H4 (cell line): Measurements from ENCODE around the gene RNASE7. TPM values are rescaled to one million over a fixed set of nuclear protein-coding genes. Genes with fewer than 3 reads are reported as not detected.

ENCODE experiments used
- DNase-seq: peaks from one replicate; pipeline ENCODE4 v3.0.0-alpha.2; 2015; ENCODE audit warnings: low spot score
- total RNA-seq: library from RNA; depleted of rRNA; stranded (reverse); fragments of >200 nt; shearing (Covaris generic); gene quantifications from 2 replicates; pipeline ENCODE4 v1.2.3, GENCODE V29; 2014; rRNA removed

RNASE7 gene
- total RNA-seq, 1 experiment from 2014 or later, result not detected

DNA sequence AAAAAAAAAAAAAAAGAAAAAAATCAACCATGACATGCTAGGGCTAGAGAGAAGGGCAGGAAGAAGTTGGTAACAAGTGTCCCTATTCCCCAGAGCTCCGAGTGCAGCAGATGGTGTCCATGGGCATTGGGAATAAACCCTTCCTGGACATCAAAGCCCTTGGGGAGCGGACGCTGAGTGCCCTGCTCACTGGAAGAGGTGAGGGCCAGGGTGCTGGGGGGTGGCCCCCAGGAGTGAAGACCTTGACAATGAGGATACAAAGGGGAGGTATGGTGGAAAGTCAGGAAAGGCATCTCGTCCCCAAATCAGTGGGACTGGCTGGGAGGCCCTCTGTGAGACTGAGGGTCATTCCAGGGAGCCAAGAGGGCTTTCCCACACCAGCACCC is 44.7 kb downstream of the RNASE7 start:
- DNase-seq, result no peak

DNA sequence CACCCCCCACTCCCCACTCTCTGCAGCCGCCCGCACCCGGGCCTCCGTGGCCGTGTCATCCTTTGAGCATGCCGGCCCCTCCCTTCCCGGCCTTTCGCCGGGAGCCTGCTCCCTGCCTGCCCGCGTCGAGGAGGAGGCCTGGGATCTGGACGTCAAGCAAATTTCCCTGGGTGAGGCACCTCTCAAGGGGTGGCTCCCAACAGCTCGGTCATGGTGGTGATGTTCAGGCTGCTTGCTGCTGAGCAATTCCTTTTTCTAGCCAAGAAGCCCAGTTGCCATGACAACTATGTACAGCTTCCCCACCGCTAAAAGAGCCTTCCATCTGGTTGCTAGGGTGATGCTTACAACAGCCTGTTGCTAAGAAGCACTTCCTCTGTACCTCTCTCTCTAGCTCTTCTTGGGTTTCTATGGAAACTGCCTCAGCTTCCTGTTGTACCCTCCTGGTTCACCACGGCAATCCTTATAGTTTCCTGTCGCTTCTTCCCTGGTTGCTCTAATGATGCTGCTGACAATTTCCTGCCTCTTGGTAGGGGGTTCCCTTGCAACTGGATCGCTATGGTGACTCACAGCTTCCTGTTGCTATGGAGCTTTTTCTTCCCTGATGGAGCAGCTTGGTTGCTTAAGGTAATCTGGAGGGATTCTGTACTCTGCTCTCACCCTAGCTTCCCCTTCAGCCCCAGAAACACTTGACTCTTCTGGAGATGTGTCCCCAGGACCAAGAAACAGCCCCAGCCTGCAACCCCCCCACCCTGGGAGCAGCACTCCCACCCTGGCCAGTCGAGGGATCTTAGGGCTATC is 45.3 kb downstream of the RNASE7 start:
- DNase-seq, result peak; percentile 47

DNA sequence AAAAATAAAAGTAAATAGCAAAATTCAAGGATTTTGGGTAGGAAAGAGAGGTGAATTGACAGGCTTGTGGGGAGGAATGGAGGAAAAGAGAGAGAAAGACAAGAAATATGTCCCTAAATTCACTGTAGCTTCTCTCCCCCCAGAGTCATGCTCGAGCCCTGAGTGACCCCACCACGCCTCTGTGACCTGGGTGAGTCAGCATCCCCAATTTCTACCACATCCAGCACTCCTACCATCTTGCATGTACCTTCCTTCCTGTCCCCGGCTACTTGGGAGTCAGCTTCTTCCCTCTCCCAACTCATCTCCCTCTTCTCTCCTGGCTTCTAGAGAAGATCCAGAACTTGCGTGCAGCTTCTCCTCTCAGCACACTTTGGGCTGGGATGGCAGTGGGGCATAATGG is 46.5 kb downstream of the RNASE7 start:
- no peak for DNase-seq

DNA sequence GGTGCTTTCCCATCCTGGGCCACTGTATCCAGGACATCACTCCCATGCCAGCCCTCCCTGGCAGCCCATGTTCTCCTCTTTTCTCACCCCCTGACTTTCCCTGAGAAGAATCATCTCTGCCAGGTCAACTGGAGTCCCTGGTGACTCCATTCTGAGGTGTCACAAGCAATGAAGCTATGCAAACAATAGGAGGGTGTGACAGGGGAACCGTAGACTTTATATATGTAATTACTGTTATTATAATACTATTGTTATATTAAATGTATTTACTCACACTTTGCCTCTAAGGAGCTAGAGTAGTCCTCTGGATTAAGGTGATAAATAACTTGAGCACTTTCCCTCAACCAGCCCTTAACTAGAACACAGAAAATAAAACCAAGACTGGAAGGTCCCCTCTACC is 47.1 kb downstream of the RNASE7 start:
- no peak for DNase-seq

DNA sequence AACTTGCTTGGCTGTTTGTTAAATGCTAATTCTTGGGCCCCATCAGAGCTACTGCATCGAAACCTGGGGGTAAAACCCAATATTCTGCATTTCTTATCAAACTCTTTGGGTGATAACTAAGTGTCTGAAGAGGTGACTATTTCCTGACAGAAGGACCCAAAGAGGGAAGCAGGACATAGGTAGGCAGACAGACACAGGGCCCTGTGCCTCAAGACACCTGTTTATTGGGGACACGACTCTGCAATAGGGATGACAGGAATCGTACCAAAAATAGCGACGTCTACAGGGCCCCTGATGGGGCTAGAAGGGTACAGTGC is 47.7 kb downstream of the RNASE7 start:
- DNase-seq, result no peak

DNA sequence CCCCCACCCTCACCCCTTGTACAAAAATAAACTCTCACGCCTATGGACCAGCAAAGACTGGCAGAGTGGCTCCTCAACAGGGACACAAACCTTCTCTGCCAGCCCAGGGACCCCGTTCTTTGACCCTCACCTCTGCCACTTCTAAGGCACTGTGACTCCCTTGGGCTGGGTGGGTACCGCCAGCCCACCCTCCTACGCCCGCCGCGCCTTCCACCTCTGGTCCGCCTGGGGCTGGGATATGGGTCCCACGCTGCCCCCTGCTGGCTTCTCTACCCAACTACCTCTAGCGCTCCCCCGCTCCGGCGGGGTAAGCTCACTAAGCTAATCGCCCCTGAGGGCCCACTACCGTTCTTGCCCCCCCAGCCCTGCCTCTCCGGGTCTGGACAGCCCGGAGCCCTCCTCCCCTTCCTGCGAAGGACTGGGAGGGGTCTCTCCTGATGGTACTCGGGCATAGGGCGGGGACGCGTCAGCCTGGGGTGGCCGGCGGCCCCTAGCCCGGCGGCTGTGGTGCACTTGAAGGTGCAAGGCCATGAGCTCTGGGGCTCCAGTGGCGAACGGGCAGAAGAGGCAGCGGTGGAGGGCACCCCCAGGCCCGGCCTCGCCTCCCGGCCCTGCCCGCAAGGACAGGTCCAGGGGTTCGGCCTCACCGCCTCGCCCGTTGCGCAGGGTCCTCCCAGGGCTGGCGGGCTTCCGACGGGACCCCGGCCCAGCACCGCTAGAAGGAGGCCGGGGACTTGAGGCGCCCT is 48.2 kb downstream of the RNASE7 start:
- no peak for DNase-seq

DNA sequence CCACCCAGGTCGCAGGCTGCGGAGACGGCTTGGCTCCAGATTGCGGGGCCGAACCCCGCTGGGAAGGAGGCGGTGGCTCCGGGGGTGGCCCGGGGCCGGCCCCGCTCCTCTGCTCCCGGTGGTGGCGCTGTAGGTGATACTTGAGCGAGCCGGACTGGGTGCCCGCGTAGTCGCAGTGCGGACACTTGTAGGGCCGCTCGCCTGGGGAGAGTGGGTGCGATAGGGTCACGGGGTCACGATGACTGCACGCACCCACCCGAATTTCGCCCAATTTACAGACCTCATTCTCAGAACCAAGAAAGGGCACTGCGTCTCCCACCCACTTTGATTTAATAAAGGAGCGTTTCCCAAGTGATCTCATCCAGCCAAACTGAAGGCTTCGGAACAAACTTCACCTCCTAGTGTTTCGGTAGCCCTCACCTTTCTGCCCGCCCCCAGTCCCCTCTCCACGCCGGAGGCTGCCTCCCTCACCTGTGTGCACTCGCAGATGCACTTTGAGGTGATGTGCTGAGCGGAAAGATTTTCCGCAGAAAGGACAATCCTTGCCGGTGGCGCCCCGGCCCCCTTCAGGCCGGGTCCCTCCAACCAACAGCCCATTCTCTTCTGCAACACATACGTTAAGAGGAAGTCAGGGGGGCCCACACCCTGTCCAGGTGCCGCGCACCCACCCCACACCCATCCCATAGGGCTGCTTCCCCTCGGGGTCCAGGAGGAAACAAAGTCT is 48.9 kb downstream of the RNASE7 start:
- no peak for DNase-seq

DNA sequence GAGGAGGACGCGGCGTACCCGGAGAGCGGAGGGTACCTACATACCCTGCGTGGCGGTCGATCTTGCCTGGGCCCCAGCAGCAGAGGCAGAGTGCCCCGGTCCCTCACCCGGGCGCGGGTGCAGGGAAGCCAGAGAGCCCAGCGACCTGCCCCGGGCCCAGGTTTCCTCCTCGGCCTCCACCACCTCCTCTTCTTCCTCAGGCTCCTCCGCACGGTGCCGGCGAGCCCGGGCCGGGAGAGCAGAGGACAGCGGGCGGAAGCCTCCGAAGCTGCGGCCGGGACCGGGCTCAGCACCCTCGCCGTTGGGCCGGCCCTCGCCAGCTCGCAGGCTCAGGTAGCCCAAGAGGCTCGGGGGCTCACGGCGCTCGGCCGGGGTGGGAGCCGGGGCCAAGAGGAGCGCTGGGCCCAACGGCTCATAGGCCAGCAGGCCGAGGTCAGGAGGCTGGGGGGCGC is 49.7 kb downstream of the RNASE7 start:
- DNase-seq, result no peak

DNA sequence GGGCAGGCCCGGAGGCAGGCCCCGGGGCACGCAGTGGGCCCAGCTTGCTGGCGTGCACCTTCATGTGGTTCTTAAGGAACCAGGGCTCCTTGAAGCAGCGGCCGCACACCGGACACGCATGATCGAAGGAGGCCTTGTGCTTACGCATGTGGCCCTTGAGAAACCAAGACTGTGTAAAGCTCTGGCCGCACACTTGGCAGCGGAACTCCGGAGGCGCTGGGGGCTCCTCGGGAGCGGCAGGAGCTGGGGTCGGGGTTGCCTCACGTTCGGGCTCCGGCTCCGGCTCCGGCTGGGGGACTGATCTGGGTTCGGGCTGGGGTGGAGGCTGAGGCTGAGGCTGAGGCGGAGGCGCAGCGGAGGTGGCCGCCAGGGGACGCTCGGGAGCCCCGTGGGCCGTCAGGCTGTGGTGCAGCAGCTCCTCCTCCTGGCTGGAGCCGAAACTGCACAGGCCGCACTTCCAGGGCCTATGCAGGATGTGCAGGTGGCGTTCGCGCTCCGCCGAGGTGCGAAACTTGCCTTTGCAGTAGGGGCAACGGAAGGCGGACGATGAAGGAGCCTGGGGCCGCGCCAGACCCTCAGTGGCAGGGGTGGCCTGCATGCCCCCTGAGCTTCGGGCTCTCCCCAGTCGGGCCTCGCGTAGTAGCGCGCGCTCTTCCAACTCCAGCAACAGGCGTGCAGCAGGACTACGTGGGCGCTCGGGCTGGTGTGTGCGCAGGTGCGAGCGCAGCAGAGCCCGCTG is 50.3 kb downstream of the RNASE7 start:
- DNase-seq, result peak; percentile 58

DNA sequence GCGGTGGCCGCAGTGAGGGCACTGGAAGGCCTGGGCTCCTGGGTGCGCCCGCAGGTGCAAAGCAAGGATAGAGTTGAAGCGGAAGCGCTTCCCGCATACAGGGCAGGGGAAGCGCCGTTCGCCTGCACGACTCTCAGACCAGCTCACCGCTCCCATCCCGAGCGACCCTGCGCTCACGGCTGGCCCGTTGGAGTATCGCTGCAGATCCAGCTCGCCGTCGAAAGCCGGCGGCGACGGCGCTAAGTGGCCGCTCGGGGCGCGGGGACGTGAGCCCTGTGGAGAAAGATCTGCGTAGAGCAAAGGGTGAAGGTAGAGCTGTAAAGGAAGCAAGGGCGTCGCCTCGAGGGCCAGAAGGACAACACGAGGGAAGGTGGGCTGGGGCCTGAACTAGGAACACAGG is 50.9 kb downstream of the RNASE7 start:
- DNase-seq, result no peak

Other genes starting within 250 kb of the RNASE7 start
- 2.1 and 9.4 TPM in 2 replicates for gene RNASE1, start 239.5 kb upstream of the RNASE7 start, total RNA-seq
- gene RNASE3, start 151.0 kb upstream of the RNASE7 start, total RNA-seq, result not detected in 2 replicates
- gene RNASE2, start 86.9 kb upstream of the RNASE7 start, total RNA-seq, result not detected in 2 replicates
- 60.2 and 64.0 TPM in 2 replicates for gene METTL17, start 52.4 kb upstream of the RNASE7 start, total RNA-seq
- not detected in 2 replicates for gene SLC39A2, start 43.1 kb upstream of the RNASE7 start, total RNA-seq
- 1.3 and 8.5 TPM in 2 replicates for gene NDRG2, start 17.3 kb upstream of the RNASE7 start, total RNA-seq
- gene TPPP2, start 12.1 kb upstream of the RNASE7 start, total RNA-seq, result not detected in 2 replicates
- not detected in 2 replicates for gene RNASE13, start 7.6 kb upstream of the RNASE7 start, total RNA-seq
- gene RNASE8, start 15.5 kb downstream of the RNASE7 start, total RNA-seq, result not detected in 2 replicates
- 11.2 and 15.4 TPM in 2 replicates for gene ARHGEF40, start 27.9 kb downstream of the RNASE7 start, total RNA-seq
- 7.3 and 11.3 TPM in 2 replicates for gene ZNF219, start 56.3 kb downstream of the RNASE7 start, total RNA-seq
- 0.47 and 0.68 TPM in 2 replicates for gene TMEM253, start 58.7 kb downstream of the RNASE7 start, total RNA-seq
- gene OR5AU1, start 113.7 kb downstream of the RNASE7 start, total RNA-seq, result not detected in 2 replicates
- gene HNRNPC, start 227.1 kb downstream of the RNASE7 start, total RNA-seq, result 1,295 and 1,559 TPM in 2 replicates
- gene RPGRIP1, start 237.7 kb downstream of the RNASE7 start, total RNA-seq, result not detected in 2 replicates